Right ventricle myocardium superior (tissue), 1 donor: Measurements from ENCODE around the gene KRT7. TPM values are rescaled to one million over a fixed set of nuclear protein-coding genes. Genes with fewer than 3 reads are reported as not detected.

Experiments
- ATAC-seq: fragments of 200-7000 bp; cut with Tn5 transposase; one replicate; pipeline ENCODE4 v1.9.1; 2020; ENCODE audit warnings: mild to moderate bottlenecking; ENCODE audit not compliant: poor library complexity
- DNase-seq: peaks from one replicate; pipeline ENCODE4 v3.0.0-alpha.2; 2020
- intact Hi-C: fragments of 100-400 bp; cut with DNase I; formaldehyde crosslinking; loops from one replicate; pipeline ENCODE4 v1.11.2; 2022
- total RNA-seq: library from RNA; stranded (reverse); fragmentation: NEBNext Ultra II Directional; extraction: Animal tissue kit (Norgen Biotek cat#: 25700); gene quantifications from one replicate; pipeline ENCODE4 v1.2.1, GENCODE V29; 2021
- donor health status: DM: no; HTN: yes; CAD: no; lungs with severe emphysema.

KRT7 gene
- total RNA-seq, 1 donor from 2014 or later, result 0.59 TPM

GRCh38 chr12:52261208-52261484, 28.1 kb downstream of the KRT7 start:
- intact Hi-C loops, result no loop called here
- ATAC-seq (no peak), DNase-seq (no peak)

DNA sequence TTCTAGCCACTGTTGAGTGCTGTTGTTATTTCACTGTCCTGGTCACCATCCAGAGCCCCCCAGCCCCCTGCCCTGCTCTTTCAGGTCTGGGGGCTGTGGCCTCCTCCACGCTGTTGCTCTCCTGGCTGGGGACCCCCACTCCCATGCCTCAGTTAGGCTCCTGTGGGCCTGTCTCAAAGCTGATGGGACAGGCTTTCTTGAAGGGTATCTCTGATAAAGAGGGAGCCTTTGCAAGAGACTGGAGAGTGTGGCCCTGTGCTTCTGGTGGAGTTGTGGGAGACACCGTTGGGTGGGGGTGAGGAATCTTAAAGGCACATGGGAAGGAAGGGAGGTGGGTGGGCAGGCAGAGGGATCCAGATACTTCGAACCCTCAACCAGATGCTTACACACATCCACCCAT, 29.2 kb downstream of the KRT7 start:
- DNase-seq (no peak), ATAC-seq (no peak)
- intact Hi-C loops, result no loop called here

- DNase-seq (no peak), ATAC-seq (no peak)
- intact Hi-C loops, result no loop called here
Measured at GRCh38 chr12:52263761-52264434, 30.9 kb downstream of the KRT7 start.

GRCh38 chr12:52264435-52264825, 31.4 kb downstream of the KRT7 start:
- DNase-seq (no peak), ATAC-seq (no peak)
- intact Hi-C loops, result no loop called here

DNA sequence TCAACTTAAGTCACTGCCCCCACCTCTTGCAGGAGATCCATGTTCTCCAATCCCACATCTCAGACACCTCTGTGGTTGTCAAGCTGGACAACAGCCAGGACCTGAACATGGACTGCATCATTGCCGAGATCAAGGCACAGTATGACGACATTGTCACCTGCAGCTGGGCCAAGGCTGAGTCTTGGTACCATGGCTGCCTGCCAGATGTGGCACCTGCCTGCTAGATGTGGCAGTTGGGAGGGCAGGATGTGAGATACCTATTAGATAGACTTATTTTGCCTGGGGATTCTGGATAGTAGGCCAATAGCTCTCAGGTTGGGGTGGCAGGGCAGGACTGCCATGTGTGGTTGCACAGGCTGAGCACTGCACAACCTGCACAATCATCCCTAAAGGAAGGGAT, 33.5 kb downstream of the KRT7 start:
- ATAC-seq (no peak), DNase-seq (no peak)
- intact Hi-C loops, result no loop called here

GRCh38 chr12:52267266-52267665, 34.2 kb downstream of the KRT7 start:
- ATAC-seq, result no peak
- DNase-seq, result no peak
- intact Hi-C loops, result no loop called here

DNA sequence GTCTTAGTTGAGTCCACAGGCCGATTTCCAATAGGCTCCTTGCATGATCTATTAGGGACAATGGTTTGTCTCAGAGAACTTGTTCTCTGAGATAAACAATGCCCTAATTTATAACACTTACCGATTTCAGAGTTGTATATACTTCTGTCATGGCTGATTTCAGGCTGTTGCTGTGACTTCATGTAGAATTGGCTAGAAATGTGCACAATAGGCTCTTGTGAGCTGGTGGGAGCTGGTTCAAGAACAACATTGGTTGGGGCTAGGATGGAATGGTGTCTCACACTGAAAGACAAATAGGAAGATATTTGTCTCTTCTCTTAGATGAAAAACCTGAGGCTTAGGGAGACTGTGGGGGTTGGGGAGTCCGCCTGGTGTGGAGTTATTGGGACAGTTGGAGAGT, 34.7 kb downstream of the KRT7 start:
- intact Hi-C loops, result no loop called here
- no peak for ATAC-seq

GRCh38 chr12:52268212-52268611, 35.2 kb downstream of the KRT7 start:
- intact Hi-C loops, result no loop called here
- DNase-seq, result no peak
- no peak for ATAC-seq

More for the DNA sequence above, 34.7 kb downstream of the KRT7 start:
- no peak for DNase-seq

- ATAC-seq (no peak), DNase-seq (no peak)
- intact Hi-C loops, result no loop called here
Measured at GRCh38 chr12:52270541-52271070, 37.6 kb downstream of the KRT7 start.

- DNase-seq (no peak), ATAC-seq (no peak)
- intact Hi-C loops, result no loop called here
Measured at GRCh38 chr12:52271158-52271557, 38.1 kb downstream of the KRT7 start.

GRCh38 chr12:52274521-52275120, 41.6 kb downstream of the KRT7 start, which contains the start of gene KRT86:
Gene KRT86 (plus strand): TSS chr12:52274645. CDS start chr12:52301917, 27,272 bp downstream.
- intact Hi-C loops, result loop anchor here (5.0 kb wide), 1 partner anchor 62 kb away; no protein-coding TSS in a partner anchor
- DNase-seq, result no peak
- no peak for ATAC-seq

- no peak for ATAC-seq
- intact Hi-C loops, result loop anchor here (5.0 kb wide), 1 partner anchor 63 kb away; no protein-coding TSS in a partner anchor
- no peak for DNase-seq
Measured at GRCh38 chr12:52275686-52276085, 42.6 kb downstream of the KRT7 start.

DNA sequence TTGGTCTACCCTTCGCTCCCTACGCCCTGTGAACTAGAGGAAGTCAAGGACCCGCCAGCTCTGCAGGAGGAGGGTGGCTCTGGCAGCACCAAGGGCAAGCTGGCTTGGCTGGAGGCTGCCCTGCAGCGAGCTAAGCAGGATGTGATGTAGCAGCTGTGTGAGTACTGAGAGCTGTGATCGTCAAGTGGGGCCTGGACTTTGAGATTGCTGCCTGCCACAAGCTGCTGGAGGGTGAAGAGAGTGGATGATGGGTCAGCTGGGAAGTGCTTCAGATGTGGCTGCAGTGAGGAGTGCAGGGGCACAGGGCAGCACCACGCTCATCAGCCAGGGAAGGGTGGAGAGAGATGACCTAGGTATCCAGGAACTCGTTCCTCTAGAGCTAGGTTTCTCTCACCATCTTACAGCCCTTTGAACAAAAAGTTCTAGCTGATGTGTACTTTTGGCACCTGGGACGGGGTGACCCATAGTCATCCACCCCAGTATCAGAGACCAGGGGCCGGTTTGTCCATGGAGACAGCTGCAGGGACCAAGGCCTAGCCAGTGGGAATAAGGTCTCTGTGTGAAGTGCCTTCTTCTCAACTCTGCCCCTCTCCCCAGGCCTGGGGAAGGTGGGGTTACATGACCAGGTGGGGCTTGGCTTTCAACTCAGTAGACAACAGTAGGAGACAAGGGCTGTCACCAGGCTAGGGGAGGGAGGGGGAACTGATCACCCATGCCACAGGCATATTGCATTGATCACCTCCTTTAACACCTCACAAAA, 44.6 kb downstream of the KRT7 start:
- no peak for ATAC-seq
- no peak for DNase-seq
- intact Hi-C loops, result loop anchor here (5.0 kb wide), 1 partner anchor 65 kb away; no protein-coding TSS in a partner anchor

GRCh38 chr12:52278575-52279421, 45.8 kb downstream of the KRT7 start:
- intact Hi-C loops, result loop anchor here (5.0 kb wide), 1 partner anchor 66 kb away; no protein-coding TSS in a partner anchor
- ATAC-seq, result peak; percentile 97

DNA sequence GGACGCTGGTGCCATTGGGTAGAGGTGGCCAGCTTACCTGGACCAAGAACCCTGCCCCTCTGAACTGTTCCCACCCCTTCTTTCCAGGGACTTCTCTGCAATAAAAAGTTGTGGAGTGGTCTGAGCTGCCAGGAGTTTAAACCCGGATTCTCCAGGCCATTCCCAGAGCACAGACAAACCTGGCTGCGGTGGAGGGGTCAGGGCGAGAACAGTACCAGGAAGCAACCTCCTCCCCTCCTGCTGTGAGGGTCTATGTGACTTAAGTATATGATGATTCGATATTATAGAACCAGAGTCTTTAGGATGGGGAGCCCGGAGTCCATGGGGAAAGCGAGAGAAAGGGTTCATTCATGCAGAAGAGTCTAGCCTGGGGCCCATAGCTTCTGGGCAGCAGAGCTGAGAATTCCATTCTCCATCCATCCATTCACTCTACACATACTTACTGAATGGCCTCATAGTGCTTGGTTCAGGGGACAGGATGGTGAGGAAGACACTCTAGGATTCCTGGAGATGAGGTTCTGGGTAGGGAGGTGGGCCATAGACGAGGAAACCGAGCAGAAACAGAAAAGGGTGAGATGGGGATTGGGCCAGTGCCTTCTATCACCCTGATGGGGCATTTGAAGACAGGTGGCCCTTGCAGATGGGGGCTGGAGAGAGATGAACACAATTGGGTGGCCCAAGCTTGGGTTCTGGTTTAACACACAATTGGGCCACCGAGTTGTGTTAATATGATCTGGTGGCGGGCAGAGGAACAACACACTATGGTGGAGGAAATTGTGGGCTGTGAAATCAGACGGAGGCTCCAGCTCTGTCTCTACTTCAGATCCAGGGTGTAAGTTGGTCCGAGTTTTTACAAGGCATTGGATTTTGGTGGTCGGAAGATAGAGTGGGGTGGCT, 46.6 kb downstream of the KRT7 start:
- no peak for DNase-seq
- intact Hi-C loops, result loop anchor here (5.0 kb wide), 1 partner anchor 67 kb away; no protein-coding TSS in a partner anchor
- no peak for ATAC-seq

More at GRCh38 chr12:52278575-52279421, 45.8 kb downstream of the KRT7 start:
- peak; percentile 83 for DNase-seq

DNA sequence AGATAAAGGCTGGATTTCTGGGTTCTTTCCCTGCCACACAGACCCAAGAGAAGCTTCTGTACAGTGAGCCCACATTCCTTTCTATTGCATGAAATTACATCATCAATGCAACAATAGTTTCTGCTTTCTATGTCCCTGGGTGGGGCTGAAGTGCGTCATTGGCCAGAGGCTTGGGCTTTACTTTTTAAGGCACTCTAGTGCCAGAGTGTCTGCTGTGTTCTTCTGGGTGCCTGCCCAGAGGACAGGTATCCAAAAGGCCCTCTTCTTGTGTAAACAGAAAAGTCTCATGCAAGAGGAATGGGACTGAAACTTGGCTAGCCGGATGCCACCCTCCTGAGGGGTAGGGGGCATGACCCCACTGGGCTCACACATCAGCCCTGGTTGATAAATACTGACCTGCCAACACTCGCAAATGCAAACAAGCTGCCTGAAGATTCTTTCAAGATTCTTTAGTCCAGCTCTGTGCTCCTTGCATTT, 47.3 kb downstream of the KRT7 start:
- intact Hi-C loops, result no loop called here
- ATAC-seq (peak; percentile 45), DNase-seq (no peak)

DNA sequence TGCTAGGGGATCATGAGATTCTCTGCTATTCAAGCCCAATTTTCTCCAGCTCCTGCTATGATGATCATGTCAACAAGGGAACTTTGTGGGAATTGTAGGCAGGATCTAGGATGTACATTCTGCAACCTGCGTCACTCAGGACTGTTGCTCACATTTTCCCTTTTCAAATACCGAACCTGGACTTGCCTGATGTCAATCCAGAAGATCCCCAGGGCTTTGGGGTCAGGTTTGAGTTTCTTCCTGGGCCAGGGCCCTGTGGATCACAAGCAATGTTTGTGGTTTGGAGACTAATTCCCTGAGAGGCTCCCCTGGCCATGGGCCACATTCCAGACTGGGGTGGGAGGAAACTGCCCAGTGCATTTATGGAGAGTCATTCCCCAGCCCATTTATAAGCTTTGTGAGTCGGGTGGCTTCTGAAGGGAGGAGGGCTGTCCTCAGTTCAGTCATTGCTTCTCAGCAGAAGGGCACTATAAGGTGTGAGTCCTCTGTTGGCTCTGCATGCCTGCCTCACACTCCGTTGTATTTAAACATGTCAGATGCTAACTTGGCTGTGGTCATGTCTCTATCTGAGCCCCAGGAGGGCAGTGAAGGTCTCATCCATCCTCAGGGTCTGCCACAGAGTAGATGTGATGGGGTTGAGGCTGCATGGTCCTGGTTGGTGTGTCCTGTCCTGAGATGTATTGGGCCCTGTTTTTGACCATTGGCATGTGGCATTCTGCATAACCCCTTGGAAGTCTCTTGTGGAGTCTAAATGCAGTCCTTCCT, 47.9 kb downstream of the KRT7 start:
- ATAC-seq, result peak; percentile 41
- intact Hi-C loops, result no loop called here
- DNase-seq, result peak; percentile 59
